GM10266 (cell line): ENCODE data around the gene FOXN3.

Experiments used
- DNase-seq: peaks from one replicate; pipeline ENCODE4 v3.0.0; 2012; ENCODE audit errors: extremely low spot score
- TF ChIP-seq, protein P1 (sequence below): IDR thresholded peaks from 2 replicates; pipeline ENCODE4 v1.5.1; 2012; ENCODE audit warnings: mild to moderate bottlenecking, low read depth; ENCODE audit not compliant: control insufficient read depth, insufficient read depth; ENCODE audit errors: missing control alignments

FOXN3 gene

DNA sequence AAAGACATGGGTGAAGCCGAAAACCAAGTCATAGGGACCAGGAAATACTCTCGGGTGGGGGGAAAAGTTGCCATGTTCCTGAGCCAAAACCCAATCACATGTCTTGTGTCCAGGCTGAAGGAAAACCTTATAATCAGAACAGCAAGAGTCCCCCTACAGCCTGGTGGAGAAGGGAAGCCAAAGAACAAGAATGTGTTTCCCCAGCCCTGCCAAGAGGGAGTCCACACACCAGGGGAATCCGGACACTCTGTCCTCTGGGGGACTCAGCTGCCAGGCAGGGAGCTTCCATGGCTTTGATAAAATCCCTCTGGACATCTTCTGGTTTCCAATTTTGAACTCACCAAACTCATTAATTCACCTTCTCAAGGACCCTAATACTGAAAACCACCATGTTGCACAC is 273.0 kb downstream of the FOXN3 start:
- TF ChIP-seq, protein P1, sequence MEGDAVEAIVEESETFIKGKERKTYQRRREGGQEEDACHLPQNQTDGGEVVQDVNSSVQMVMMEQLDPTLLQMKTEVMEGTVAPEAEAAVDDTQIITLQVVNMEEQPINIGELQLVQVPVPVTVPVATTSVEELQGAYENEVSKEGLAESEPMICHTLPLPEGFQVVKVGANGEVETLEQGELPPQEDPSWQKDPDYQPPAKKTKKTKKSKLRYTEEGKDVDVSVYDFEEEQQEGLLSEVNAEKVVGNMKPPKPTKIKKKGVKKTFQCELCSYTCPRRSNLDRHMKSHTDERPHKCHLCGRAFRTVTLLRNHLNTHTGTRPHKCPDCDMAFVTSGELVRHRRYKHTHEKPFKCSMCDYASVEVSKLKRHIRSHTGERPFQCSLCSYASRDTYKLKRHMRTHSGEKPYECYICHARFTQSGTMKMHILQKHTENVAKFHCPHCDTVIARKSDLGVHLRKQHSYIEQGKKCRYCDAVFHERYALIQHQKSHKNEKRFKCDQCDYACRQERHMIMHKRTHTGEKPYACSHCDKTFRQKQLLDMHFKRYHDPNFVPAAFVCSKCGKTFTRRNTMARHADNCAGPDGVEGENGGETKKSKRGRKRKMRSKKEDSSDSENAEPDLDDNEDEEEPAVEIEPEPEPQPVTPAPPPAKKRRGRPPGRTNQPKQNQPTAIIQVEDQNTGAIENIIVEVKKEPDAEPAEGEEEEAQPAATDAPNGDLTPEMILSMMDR = no peak
- no peak for DNase-seq

DNA sequence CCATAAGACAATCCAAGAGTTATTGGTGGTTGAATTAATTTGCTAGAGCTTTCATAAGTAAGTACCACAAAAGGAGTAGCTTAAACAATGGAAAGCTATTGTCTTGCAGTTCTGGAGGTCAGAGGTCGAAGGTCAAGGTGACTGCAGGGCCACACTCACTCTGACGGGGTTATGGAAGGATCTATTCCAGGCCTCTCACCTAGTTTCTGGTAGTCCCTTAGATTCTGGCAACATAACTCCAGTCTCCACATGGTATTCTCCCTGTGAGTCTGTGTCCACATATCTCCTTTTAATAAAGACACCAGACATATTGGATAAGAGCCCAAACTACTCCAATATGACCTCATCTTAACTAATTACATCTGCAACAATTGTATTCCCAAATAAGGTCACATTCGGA is 273.4 kb downstream of the FOXN3 start:
- DNase-seq = no peak
- TF ChIP-seq, protein P1 = no peak

DNA sequence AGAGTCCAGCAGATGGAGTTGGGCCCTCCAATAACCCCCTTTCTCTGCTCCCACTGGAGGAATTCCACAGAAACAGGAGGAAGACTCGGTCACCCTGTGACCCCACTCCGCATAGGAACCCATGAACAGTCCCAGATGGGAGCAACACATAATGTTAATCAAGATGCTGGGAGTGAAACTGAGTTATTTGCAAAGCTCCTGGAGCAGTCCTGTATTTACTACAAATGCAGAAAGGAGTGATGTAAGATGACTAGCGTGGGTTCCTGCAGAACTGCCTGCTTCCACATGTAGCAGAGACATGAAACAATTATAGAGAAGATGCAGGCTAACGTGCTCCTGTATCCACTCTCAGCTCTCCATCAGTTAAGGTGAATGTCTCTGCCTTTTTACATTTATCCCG is 274.7 kb downstream of the FOXN3 start:
- no peak for DNase-seq
- TF ChIP-seq, protein P1 = no peak

DNA sequence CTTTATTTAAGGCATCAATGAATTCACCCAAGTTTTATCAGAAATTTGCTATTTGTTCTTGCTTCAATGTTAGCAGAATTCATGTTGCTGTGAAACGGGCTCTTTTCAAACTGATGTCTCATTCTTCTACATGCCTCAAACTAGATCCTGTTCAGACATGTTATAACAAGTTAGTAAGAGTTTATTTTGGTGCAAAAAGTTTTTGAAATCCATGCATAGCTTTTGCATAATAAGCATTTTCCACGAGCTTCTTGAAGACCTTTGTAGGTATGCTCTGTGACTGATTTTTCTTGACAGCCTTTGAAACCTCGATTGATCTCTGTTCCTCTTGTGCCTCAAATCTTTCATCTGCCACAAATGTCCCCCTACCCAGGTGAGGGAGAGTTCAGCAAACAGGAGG is 275.2 kb downstream of the FOXN3 start:
- no peak for DNase-seq
- TF ChIP-seq, protein P1 = no peak

DNA sequence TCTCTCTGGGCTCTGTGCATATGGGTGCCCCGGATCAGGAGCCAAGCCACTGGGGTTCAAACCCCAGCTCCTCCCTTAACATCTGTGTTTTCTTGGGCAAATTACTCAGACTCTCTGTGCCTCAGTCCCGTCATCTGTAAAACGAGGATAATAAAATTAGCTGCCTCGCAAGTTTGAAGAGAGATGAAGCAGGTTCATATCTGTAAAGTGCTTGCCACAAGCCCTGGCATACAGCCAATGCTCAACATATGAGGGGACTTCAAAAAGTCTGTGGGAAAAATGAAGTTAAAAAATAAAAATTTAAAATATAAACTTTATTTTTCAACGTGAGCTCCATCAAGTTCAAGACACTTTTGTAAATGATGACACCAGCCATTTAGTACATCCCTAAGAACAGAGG is 276.7 kb downstream of the FOXN3 start:
- TF ChIP-seq, protein P1 = no peak
- no peak for DNase-seq

DNA sequence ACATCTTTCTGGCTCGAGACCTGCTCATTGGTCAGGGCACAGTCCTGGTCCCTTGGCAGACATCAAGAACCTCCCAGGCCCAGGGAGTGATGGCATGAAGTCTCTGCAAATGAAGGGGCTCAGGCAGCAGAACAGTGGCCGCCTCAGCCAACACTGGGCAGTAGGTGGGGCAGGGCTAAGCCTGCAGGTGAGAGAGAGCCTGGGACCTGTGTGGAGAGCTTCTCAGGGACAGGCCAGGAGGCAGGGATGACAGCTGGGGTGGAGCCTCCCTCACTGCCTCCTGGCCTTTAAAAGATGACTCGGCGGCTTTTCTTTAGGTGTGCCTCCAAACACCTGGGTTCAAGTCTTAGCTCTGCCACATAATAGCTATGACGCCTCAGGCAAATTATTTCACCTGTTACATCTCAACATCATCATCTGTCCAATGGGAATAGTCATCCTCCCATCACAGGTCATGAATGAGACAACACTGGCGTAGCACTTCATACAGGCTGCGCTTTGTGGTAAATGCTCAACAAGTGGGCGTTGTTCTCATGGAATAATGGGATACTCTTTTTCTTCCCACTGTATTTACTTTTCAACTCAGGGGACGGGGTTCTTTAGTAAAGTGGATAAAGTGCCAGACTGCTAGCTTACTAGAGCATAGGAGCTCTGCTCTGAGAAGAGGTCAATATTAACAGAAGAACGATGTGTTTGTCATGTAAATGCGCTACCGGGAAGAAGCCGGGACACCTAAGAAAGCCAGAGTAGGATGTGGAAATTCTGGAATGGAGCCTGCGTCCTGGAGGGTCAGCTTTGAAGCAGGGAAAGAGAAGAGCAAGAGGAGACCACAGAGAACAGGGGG is 277.4 kb downstream of the FOXN3 start:
- TF ChIP-seq, protein P1 = no peak
- DNase-seq = no peak

DNA sequence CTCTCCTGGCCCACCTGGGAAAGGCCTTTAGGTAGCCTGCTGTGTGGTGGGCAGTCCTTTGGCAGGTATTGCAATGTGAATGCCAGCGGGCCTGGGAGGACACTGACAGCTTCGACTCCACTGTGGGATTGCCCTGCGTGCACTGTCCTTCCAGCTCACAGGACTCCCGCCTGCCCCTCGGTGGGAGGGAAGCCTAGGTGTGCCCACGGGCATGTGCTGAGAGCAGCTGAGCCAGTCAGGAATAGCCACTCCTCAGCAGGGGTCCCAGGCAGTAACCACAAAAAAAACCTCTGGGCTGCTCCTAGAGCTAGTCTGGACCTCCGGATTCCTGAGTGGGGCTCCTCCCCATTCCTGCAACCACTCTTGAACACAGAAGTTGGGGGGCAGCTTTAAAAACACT is 278.2 kb downstream of the FOXN3 start:
- TF ChIP-seq, protein P1 = no peak
- no peak for DNase-seq
